ENCODE data around the gene UPK2.

GRCh38 chr11:118935376-118935775, 20.7 kb upstream of the UPK2 start:
- TF ChIP-seq JUN (IDR thresholded peaks at IDR 0.05) (no peak), CTCF (IDR thresholded peaks at IDR 0.05) (no peak), POLR2A (IDR thresholded peaks at IDR 0.05; ENCODE audit: low read length) (no peak), ELK1 (IDR thresholded peaks at IDR 0.05; ENCODE audit: low read depth, low read length) (no peak), REST (IDR thresholded peaks at IDR 0.05) (no peak), PBX3 (IDR thresholded peaks at IDR 0.05) (no peak), SMC3 (IDR thresholded peaks at IDR 0.05) (no peak), RAD21 (conservative IDR thresholded peaks at IDR 0.05 in 1 of 2, IDR thresholded peaks at IDR 0.05 in 1 of 2) (no peak), EP300 (IDR thresholded peaks at IDR 0.05) (no peak)

All from A549 (cell line).